IMR-90 (cell line): ENCODE measurements around the gene SPHK2. TPM values are rescaled to one million over a fixed set of nuclear protein-coding genes. Genes with fewer than 3 reads are reported as not detected.

Experiments used
- ATAC-seq: fragments of 200-7000 bp; cut with Tn5 transposase; 2 replicates; pipeline ENCODE4 v1.9.1; 2020; ENCODE audit warnings: low read depth, mild to moderate bottlenecking, moderate library complexity
- BruUV-seq: library from RNA; stranded (reverse); fragments of 400-500 nt; replicated peaks from 2 replicates; lab custom pipeline; 2021; lab: Mats Ljungman, UMichigan
- CTCF ChIA-PET: fragments of 300-600 bp; formaldehyde crosslinking; extraction: SDS; loops from one replicate; lab custom pipeline; 2021; ENCODE audit warnings: antibody characterized with exemption; lab: Yijun Ruan, JAX
- POLR2A ChIA-PET: fragments of 300-600 bp; sonication (Branson Sonifier 250); formaldehyde crosslinking; loops from one replicate; lab custom pipeline; 2022; ENCODE audit warnings: antibody characterized with exemption; ENCODE audit not compliant: unreplicated experiment; lab: Charles Lee
- DNase-seq: peaks from one replicate; pipeline ENCODE4 v3.0.0; 2013
- H2AFZ ChIP-seq: replicated peaks from 2 replicates; pipeline ENCODE3; 2013; ENCODE audit warnings: low read length, mild to moderate bottlenecking; ENCODE audit not compliant: poor library complexity
- H2AK5ac ChIP-seq: 2 replicates; pipeline ENCODE4 v1.6.1; 2013; ENCODE audit warnings: low read depth, low read length, inconsistent platforms
- H2AK9ac ChIP-seq: replicated peaks from 2 replicates; pipeline ENCODE3; 2013; ENCODE audit warnings: mild to moderate bottlenecking, low read depth, low read length, moderate library complexity; ENCODE audit not compliant: poor library complexity
- H2BK120ac ChIP-seq: 2 replicates; pipeline ENCODE4 v1.6.1; 2013; ENCODE audit warnings: low read depth, low read length, inconsistent platforms
- H2BK15ac ChIP-seq: 3 replicates; pipeline ENCODE4 v1.6.1; 2013; ENCODE audit warnings: low read depth, low read length, inconsistent platforms
- H2BK20ac ChIP-seq: 2 replicates; pipeline ENCODE4 v1.6.1; 2013; ENCODE audit warnings: low read depth, mild to moderate bottlenecking, inconsistent platforms, low read length, moderate library complexity
- H2BK5ac ChIP-seq: 2 replicates; pipeline ENCODE4 v1.6.1; 2013; ENCODE audit warnings: mild to moderate bottlenecking, low read depth, low read length, inconsistent platforms; ENCODE audit not compliant: poor library complexity, severe bottlenecking
- H3K14ac ChIP-seq: replicated peaks from 2 replicates; pipeline ENCODE4 v1.6.1; 2013; ENCODE audit warnings: low read depth, low read length, inconsistent platforms
- H3K18ac ChIP-seq: 2 replicates; pipeline ENCODE4 v1.6.1; 2013; ENCODE audit warnings: low read depth, low read length, control low read depth
- H3K23ac ChIP-seq: 2 replicates; pipeline ENCODE4 v1.6.1; 2013; ENCODE audit warnings: low read depth, low read length, inconsistent platforms
- H3K27ac ChIP-seq: 2 replicates; pipeline ENCODE4 v1.5.1; 2013; ENCODE audit warnings: mild to moderate bottlenecking, control low read depth, low read length; ENCODE audit not compliant: insufficient read depth
- H3K27me3 ChIP-seq: 2 replicates; pipeline ENCODE4 v1.6.1; 2013; ENCODE audit warnings: low read length; ENCODE audit not compliant: control insufficient read depth, insufficient read depth
- H3K36me3 ChIP-seq: 2 replicates; pipeline ENCODE4 v1.6.1; 2013; ENCODE audit warnings: low read length, mixed read lengths; ENCODE audit not compliant: control insufficient read depth, insufficient read depth
- H3K4ac ChIP-seq: 2 replicates; pipeline ENCODE4 v1.6.1; 2013; ENCODE audit warnings: low read depth, low read length, inconsistent platforms
- H3K4me1 ChIP-seq: 2 replicates; pipeline ENCODE4 v1.6.1; 2013; ENCODE audit warnings: low read length, mixed read lengths; ENCODE audit not compliant: control insufficient read depth, insufficient read depth
- H3K4me2 ChIP-seq: 2 replicates; pipeline ENCODE4 v1.6.1; 2013; ENCODE audit warnings: low read depth, mild to moderate bottlenecking, control low read depth, low read length, moderate library complexity
- H3K4me3 ChIP-seq: 2 replicates; pipeline ENCODE4 v1.5.1; 2013; ENCODE audit warnings: low read depth, mild to moderate bottlenecking, control low read depth, low read length, moderate library complexity; ENCODE audit not compliant: insufficient read depth
- H3K56ac ChIP-seq: 2 replicates; pipeline ENCODE4 v1.6.1; 2013; ENCODE audit warnings: low read length, inconsistent platforms; ENCODE audit not compliant: insufficient read depth; ENCODE audit errors: extremely low read depth
- H3K79me1 ChIP-seq, 2 experiments: 2 replicates each; pipeline ENCODE4 v1.6.1; 2013; ENCODE audit warnings: low read length in 2 of 2, inconsistent platforms in 1 of 2, low read depth in 1 of 2
- H3K9ac ChIP-seq: 2 replicates; pipeline ENCODE4 v1.6.1; 2013; ENCODE audit warnings: low read depth, low read length, control low read depth
- H3K9me1 ChIP-seq: 2 replicates; pipeline ENCODE4 v1.6.1; 2013; ENCODE audit warnings: low read length, inconsistent platforms; ENCODE audit not compliant: insufficient read depth
- H3K9me3 ChIP-seq: 2 replicates; pipeline ENCODE4 v1.6.1; 2013; ENCODE audit warnings: low read length; ENCODE audit not compliant: control insufficient read depth, insufficient read depth
- H4K20me1 ChIP-seq: 2 replicates; pipeline ENCODE4 v1.6.1; 2013; ENCODE audit warnings: low read length, inconsistent platforms; ENCODE audit not compliant: insufficient read depth
- H4K5ac ChIP-seq: 2 replicates; pipeline ENCODE4 v1.6.1; 2013; ENCODE audit warnings: mild to moderate bottlenecking, low read depth, low read length, control low read depth
- H4K8ac ChIP-seq, 2 experiments: 2 replicates each; pipeline ENCODE4 v1.6.1; 2013; ENCODE audit warnings: low read depth in 2 of 2, low read length in 2 of 2, control low read depth in 1 of 2, inconsistent platforms in 1 of 2
- H4K91ac ChIP-seq: 2 replicates; pipeline ENCODE4 v1.6.1; 2013; ENCODE audit warnings: low read depth, low read length, inconsistent platforms; ENCODE audit not compliant: insufficient read depth
- BHLHE40 ChIP-seq: fragments of 150-350 bp; IDR thresholded peaks from 2 replicates; pipeline ENCODE4 v1.6.1; 2016; ENCODE audit warnings: mild to moderate bottlenecking, low read depth, low read length
- CEBPB ChIP-seq: IDR thresholded peaks from 2 replicates; pipeline ENCODE4 v1.6.1; 2012; ENCODE audit warnings: low read depth, low read length, improper control_type of control experiment
- CHD1 ChIP-seq: IDR thresholded peaks from 2 replicates; pipeline ENCODE4 v1.6.1; 2012; ENCODE audit warnings: low read depth, low read length, improper control_type of control experiment
- CTCF ChIP-seq: conservative IDR thresholded peaks from 2 replicates; pipeline ENCODE4 v1.5.1; 2012; ENCODE audit warnings: mild to moderate bottlenecking, low read depth, low read length, improper control_type of control experiment
- FOS ChIP-seq: fragments of 150-350 bp; IDR thresholded peaks from 2 replicates; pipeline ENCODE4 v1.6.1; 2016; ENCODE audit warnings: low read depth, low read length
- MAFK ChIP-seq: IDR thresholded peaks from 2 replicates; pipeline ENCODE4 v1.6.1; 2012; ENCODE audit warnings: low read depth, low read length, improper control_type of control experiment
- MAZ ChIP-seq: IDR thresholded peaks from 2 replicates; pipeline ENCODE4 v1.6.1; 2012; ENCODE audit warnings: low read depth, mild to moderate bottlenecking, low read length, improper control_type of control experiment, moderate library complexity, borderline replicate concordance
- MXI1 ChIP-seq: IDR thresholded peaks from 2 replicates; pipeline ENCODE4 v1.6.1; 2012; ENCODE audit warnings: low read depth, mild to moderate bottlenecking, low read length, moderate library complexity, borderline replicate concordance
- NFE2L2 ChIP-seq: fragments of 150-350 bp; IDR thresholded peaks from 2 replicates; pipeline ENCODE4 v1.6.1; 2016; ENCODE audit warnings: low read depth, mild to moderate bottlenecking, low read length
- POLR2A ChIP-seq: IDR thresholded peaks from 2 replicates; pipeline ENCODE4 v1.6.1; 2012; ENCODE audit warnings: mild to moderate bottlenecking, low read depth, low read length
- RAD21 ChIP-seq: IDR thresholded peaks from 2 replicates; pipeline ENCODE4 v1.6.1; 2012; ENCODE audit warnings: low read length, improper control_type of control experiment
- RCOR1 ChIP-seq: IDR thresholded peaks from 2 replicates; pipeline ENCODE4 v1.6.1; 2012; ENCODE audit warnings: mild to moderate bottlenecking, low read length, improper control_type of control experiment; ENCODE audit not compliant: insufficient replicate concordance
- RFX5 ChIP-seq: IDR thresholded peaks from 2 replicates; pipeline ENCODE4 v1.8.0; 2012; ENCODE audit warnings: low read depth, mild to moderate bottlenecking, low read length, moderate library complexity
- SMC3 ChIP-seq: fragments of 150-350 bp; IDR thresholded peaks from 2 replicates; pipeline ENCODE4 v1.6.1; 2016; ENCODE audit warnings: low read depth, mild to moderate bottlenecking, antibody characterized with exemption, low read length, moderate library complexity
- USF2 ChIP-seq: fragments of 150-350 bp; IDR thresholded peaks from 2 replicates; pipeline ENCODE4 v1.6.1; 2017; ENCODE audit warnings: mild to moderate bottlenecking, antibody characterized with exemption, low read length, low read depth
- WGBS, 2 experiments: methylation state at CpG; one replicate each; pipeline versions ENCODE4 v1.1.5 to v1.1.7; 2013; ENCODE audit warnings: missing lambda C conversion rate in 2 of 2; ENCODE audit not compliant: insufficient read length in 1 of 2; ENCODE audit errors: extremely low coverage in 2 of 2; 5-methylcytosine and 5-hydroxymethylcytosine counted together
- dilution Hi-C: fragments of 300-500 bp; cut with HindIII; formaldehyde crosslinking; loops from one replicate; pipeline ENCODE4 v1.14.3; 2018; ENCODE audit warnings: low sequenced_read_pairs; ENCODE audit not compliant: unreplicated experiment
- in situ Hi-C: fragments of 300-500 bp; cut with MboI; formaldehyde crosslinking; loops from 3 replicates; pipeline ENCODE4 v1.14.3; 2019; ENCODE audit warnings: low sequenced_read_pairs, inconsistent platforms, mixed read lengths
- intact Hi-C: fragments of 100-400 bp; cut with micrococcal nuclease; formaldehyde crosslinking; loops from 2 replicates; pipeline ENCODE4 v1.10.0; 2022
- polyA plus RNA-seq, 3 experiments: library from polyadenylated mRNA; depleted of rRNA; stranded (reverse); fragments of >200 nt; gene quantifications; 2 replicates each; pipeline ENCODE4 v1.2.3, GENCODE V29; 2012; ENCODE audit warnings: low replicate concordance in 1 of 3
- total RNA-seq: library from RNA; depleted of rRNA; stranded (reverse); fragments of >200 nt; gene quantifications from 2 replicates; pipeline ENCODE4 v1.2.3, GENCODE V29; 2012
- TF ChIP-seq, protein P1 (sequence below): fragments of 150-350 bp; IDR thresholded peaks from 2 replicates; pipeline ENCODE4 v1.6.1; 2016; ENCODE audit warnings: low read depth, mild to moderate bottlenecking, low read length, moderate library complexity, borderline replicate concordance

SPHK2 gene
- total and polyA plus RNA-seq, 2 of the 4 experiments (the other 2 are of a cell fraction) = 1.6 to 9.9 TPM

- ATAC-seq = no peak
- no peak overlapping the region for H3K27ac ChIP-seq
- H2BK15ac ChIP-seq = no peak overlapping the region
- dilution Hi-C loops = no loop called here
- H2BK120ac ChIP-seq = no peak overlapping the region
- no peak overlapping the region for H2AK5ac ChIP-seq
- no peak overlapping the region for H3K4me3 ChIP-seq
- H4K5ac ChIP-seq = no peak overlapping the region
- no peaks in the 10 kb centered on the region for H3K36me3 ChIP-seq
- peaks cover 17% of the 10 kb centered on the region for H3K27me3 ChIP-seq
- ChIA-PET CTCF (no interaction called here), POLR2A (no interaction called here)
- H3K56ac ChIP-seq = no peak overlapping the region
- H2AK9ac ChIP-seq = no peak overlapping the region
- TF ChIP-seq SMC3 (no peak), USF2 (no peak), NFE2L2 (no peak), FOS (no peak), MAFK (no peak), RAD21 (no peak), MAZ (no peak), CHD1 (no peak), POLR2A (no peak), MXI1 (no peak), BHLHE40 (no peak), RFX5 (no peak), CEBPB (no peak), CTCF (no peak), RCOR1 (no peak)
- TF ChIP-seq, protein P1, sequence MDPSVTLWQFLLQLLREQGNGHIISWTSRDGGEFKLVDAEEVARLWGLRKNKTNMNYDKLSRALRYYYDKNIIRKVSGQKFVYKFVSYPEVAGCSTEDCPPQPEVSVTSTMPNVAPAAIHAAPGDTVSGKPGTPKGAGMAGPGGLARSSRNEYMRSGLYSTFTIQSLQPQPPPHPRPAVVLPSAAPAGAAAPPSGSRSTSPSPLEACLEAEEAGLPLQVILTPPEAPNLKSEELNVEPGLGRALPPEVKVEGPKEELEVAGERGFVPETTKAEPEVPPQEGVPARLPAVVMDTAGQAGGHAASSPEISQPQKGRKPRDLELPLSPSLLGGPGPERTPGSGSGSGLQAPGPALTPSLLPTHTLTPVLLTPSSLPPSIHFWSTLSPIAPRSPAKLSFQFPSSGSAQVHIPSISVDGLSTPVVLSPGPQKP = no peak
- no peaks in the 10 kb centered on the region for H3K9me1 ChIP-seq
- in situ Hi-C loops = no loop called here
- BruUV-seq = no TSS peak
- H4K8ac ChIP-seq = no peak overlapping the region
- no peaks in the 10 kb centered on the region for H3K9me3 ChIP-seq
- intact Hi-C loops = no loop called here
- H3K14ac ChIP-seq = no peak overlapping the region
- no peaks in the 10 kb centered on the region for H3K79me1 ChIP-seq
- H4K91ac ChIP-seq = no peak overlapping the region
- no peak overlapping the region for H3K18ac ChIP-seq
- DNase-seq = no peak
- H3K4me2 ChIP-seq = no peak overlapping the region
- WGBS, 2 experiments = 87% methylated on average over 15 of the region's 21 CpGs; no CpG with 5 or more reads in 1 of the 2 experiments
- H2AFZ ChIP-seq = no peak overlapping the region
- H3K4ac ChIP-seq = no peak overlapping the region
- no peak overlapping the region for H3K23ac ChIP-seq
- H4K20me1 ChIP-seq = no peaks in the 10 kb centered on the region
- H3K4me1 ChIP-seq = no peaks in the 10 kb centered on the region
- H2BK5ac ChIP-seq = no peak overlapping the region
- H2BK20ac ChIP-seq = no peak overlapping the region
- no peak overlapping the region for H3K9ac ChIP-seq
Observed at GRCh38 chr19:48600679-48601417, 18.5 kb upstream of the SPHK2 start.
